B cell (primary cell): Measurements from ENCODE around the gene AK9. TPM values are rescaled to one million over a fixed set of nuclear protein-coding genes. Genes with fewer than 3 reads are reported as not detected.

Experiments used
- ATAC-seq: fragments of 200-7000 bp; cut with Tn5 transposase; one replicate; pipeline ENCODE4 v1.10.0; 2021; ENCODE audit warnings: low read depth, mild to moderate bottlenecking, moderate number of reproducible peaks, moderate library complexity
- CTCF ChIA-PET: fragments of 350-600 bp; sonication (Branson Sonifier 250); formaldehyde crosslinking; loops from one replicate; lab custom pipeline; 2021; ENCODE audit warnings: antibody characterized with exemption, inconsistent platforms; lab: Charles Lee
- POLR2A ChIA-PET: fragments of 350-600 bp; sonication (Branson Sonifier 250); formaldehyde crosslinking; loops from one replicate; lab custom pipeline; 2021; ENCODE audit warnings: antibody characterized with exemption; lab: Charles Lee
- DNase-seq: peaks from one replicate; pipeline ENCODE4 v3.0.0; 2013
- H2AFZ ChIP-seq: 2 replicates; pipeline ENCODE4 v1.6.1; 2012; ENCODE audit warnings: mild to moderate bottlenecking, low read depth, low read length; ENCODE audit not compliant: insufficient read depth, poor library complexity, severe bottlenecking
- H3K27ac ChIP-seq, 2 donors: 1 replicate in 1 of 2; 2 replicates in 1 of 2; pipeline ENCODE4 v1.5.1; 2012 to 2013; ENCODE audit warnings: low read length in 2 of 2, mild to moderate bottlenecking in 2 of 2, moderate library complexity in 1 of 2
- H3K27me3 ChIP-seq, 4 experiments: fragments of 200-600 bp in 1 of 4; sonication (generic) in 1 of 4; replicated peaks in 1 of 4; 1 replicate in 2 of 4; 2 replicates in 2 of 4; pipeline versions ENCODE4 v1.6.1 to v1.7.0; 2013 to 2016; ENCODE audit warnings: low read length in 3 of 4, mild to moderate bottlenecking in 2 of 4, mixed read lengths in 1 of 4, moderate library complexity in 1 of 4; ENCODE audit not compliant: insufficient read depth in 4 of 4, control insufficient read depth in 3 of 4; ENCODE audit errors: control extremely low read depth in 1 of 4
- H3K36me3 ChIP-seq, 2 experiments: replicated peaks in 1 of 2; 1 replicate in 1 of 2; 2 replicates in 1 of 2; pipeline versions ENCODE4 v1.6.1 to v1.7.1; 2013; ENCODE audit warnings: low read length in 1 of 2; ENCODE audit not compliant: insufficient read depth in 2 of 2, control insufficient read depth in 1 of 2; ENCODE audit errors: control extremely low read depth in 1 of 2, extremely low read depth in 1 of 2
- H3K4me1 ChIP-seq, 2 donors: fragments of 200-600 bp in 1 of 2; sonication (generic) in 1 of 2; 1 replicate in 1 of 2; 2 replicates in 1 of 2; pipeline versions ENCODE4 v1.5.1 to v1.6.1; 2013 to 2017; ENCODE audit warnings: low read length in 2 of 2; ENCODE audit not compliant: control insufficient read depth in 2 of 2, insufficient read depth in 2 of 2
- H3K4me2 ChIP-seq: replicated peaks from 2 replicates; pipeline ENCODE3; 2012; ENCODE audit warnings: mild to moderate bottlenecking, low read depth, low read length; ENCODE audit not compliant: poor library complexity, severe bottlenecking
- H3K4me3 ChIP-seq, 5 experiments: fragments of 200-600 bp in 1 of 5; sonication (generic) in 1 of 5; 1 replicate in 3 of 5; 2 replicates in 2 of 5; pipeline versions ENCODE4 v1.5.1 to v1.7.0; 2011 to 2016; ENCODE audit warnings: low read length in 4 of 5, mild to moderate bottlenecking in 4 of 5, low read depth in 2 of 5, control low read depth in 1 of 5, moderate library complexity in 1 of 5; ENCODE audit not compliant: insufficient read depth in 1 of 5; ENCODE audit errors: control extremely low read depth in 1 of 5, extremely low read depth in 1 of 5
- H3K79me2 ChIP-seq: fragments of 200-600 bp; sonication (generic); one replicate; pipeline ENCODE4 v1.6.0; 2016; ENCODE audit warnings: low read length; ENCODE audit not compliant: control insufficient read depth, insufficient read depth
- H3K9ac ChIP-seq: fragments of 200-600 bp; sonication (generic); 2 replicates; pipeline ENCODE4 v1.6.1; 2017; ENCODE audit warnings: mild to moderate bottlenecking, low read length, moderate library complexity
- H3K9me3 ChIP-seq, 3 donors: one replicate each; pipeline versions ENCODE4 v1.6.1 to v1.7.1; 2013; ENCODE audit warnings: low read length in 2 of 3; ENCODE audit not compliant: control insufficient read depth in 2 of 3, insufficient read depth in 1 of 3; ENCODE audit errors: control extremely low read depth in 1 of 3
- H4K20me1 ChIP-seq: 2 replicates; pipeline ENCODE4 v1.6.0; 2012; ENCODE audit warnings: mild to moderate bottlenecking, low read length; ENCODE audit not compliant: insufficient read depth, control insufficient read depth, poor library complexity, severe bottlenecking
- H3K27ac Mint-ChIP-seq: one replicate; pipeline ENCODE4 v1.8.0; 2021; ENCODE audit warnings: mixed read lengths
- H3K27me3 Mint-ChIP-seq: one replicate; pipeline ENCODE4 v1.8.0; 2021; ENCODE audit warnings: mixed read lengths
- H3K4me1 Mint-ChIP-seq: one replicate; pipeline ENCODE4 v1.8.0; 2021; ENCODE audit warnings: mixed read lengths
- H3K4me3 Mint-ChIP-seq: one replicate; pipeline ENCODE4 v1.8.0; 2021; ENCODE audit warnings: mixed read lengths
- H3K9me3 Mint-ChIP-seq: one replicate; pipeline ENCODE4 v1.8.0; 2022; ENCODE audit warnings: mixed read lengths; ENCODE audit not compliant: insufficient read depth
- CTCF ChIP-seq: fragments of 200-600 bp; IDR thresholded peaks from one replicate; pipeline ENCODE4 v1.8.0; 2022; ENCODE audit warnings: antibody characterized with exemption, mild to moderate bottlenecking
- EZH2 ChIP-seq: IDR thresholded peaks from 2 replicates; pipeline ENCODE4 v1.6.1; 2012; ENCODE audit warnings: borderline replicate concordance, low read depth, mild to moderate bottlenecking, moderate library complexity, low read length; ENCODE audit not compliant: insufficient read depth, poor library complexity, severe bottlenecking
- WGBS: methylation state at CpG from one replicate; pipeline ENCODE4 v1.1.5; 2013; ENCODE audit warnings: missing lambda C conversion rate; ENCODE audit not compliant: insufficient coverage; 5-methylcytosine and 5-hydroxymethylcytosine counted together
- intact Hi-C: fragments of 100-400 bp; cut with micrococcal nuclease; formaldehyde crosslinking; loops from one replicate; pipeline ENCODE4 v1.10.0; 2022
- polyA plus RNA-seq: library from polyadenylated mRNA; depleted of rRNA; stranded (reverse); fragments of >200 nt; gene quantifications from 2 replicates; pipeline ENCODE4 v1.2.3, GENCODE V29; 2012
- total RNA-seq, 2 donors: library from RNA; stranded (reverse); fragments of 120-200 nt in 1 of 2; gene quantifications; 1 replicate in 1 of 2; 2 replicates in 1 of 2; pipeline versions ENCODE4 v1.2.3 to v1.2.4, GENCODE V29; 2013 to 2022

The AK9 gene
- total and polyA plus RNA-seq, 2 donors (not counting 1 experiment from before 2014, with no cell fraction given) = 6.4 to 26.5 TPM

DNA sequence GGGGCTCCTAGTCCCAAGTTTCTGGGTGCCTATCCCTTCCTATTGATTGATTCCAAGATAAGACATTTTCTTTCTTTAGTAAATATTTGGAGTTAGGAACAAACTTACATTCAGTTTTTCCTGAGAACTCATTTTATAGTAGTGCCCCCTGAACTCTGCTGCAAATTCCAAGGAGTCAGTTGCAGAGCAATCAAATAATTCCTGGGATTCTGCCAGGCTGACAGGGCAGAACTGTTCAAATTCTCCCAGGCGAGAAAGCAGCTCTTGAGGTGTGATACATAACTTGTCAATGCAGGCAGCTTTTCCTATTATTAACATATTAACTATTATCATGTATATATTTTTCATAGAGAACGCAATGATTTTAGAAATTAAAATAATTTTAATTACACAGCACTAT is 192.1 kb downstream of the AK9 start:
- ChIA-PET POLR2A (no interaction called here), CTCF (no interaction called here)
- peaks cover 2 to 4% of the 10 kb centered on the region in 2 donors for H3K4me1 ChIP-seq
- no peaks in the 10 kb centered on the region for H3K36me3 ChIP-seq
- no peaks in the 10 kb centered on the region for H3K79me2 ChIP-seq
- H3K9ac ChIP-seq = no peak overlapping the region
- TF ChIP-seq EZH2 (no peak), CTCF (no peak)
- no peaks in the 10 kb centered on the region for H3K9me3 ChIP-seq
- no peak overlapping the region for H2AFZ ChIP-seq
- H3K9me3 Mint-ChIP-seq = no peaks in the 10 kb centered on the region
- H3K4me2 ChIP-seq = no peak overlapping the region
- DNase-seq (no peak), ATAC-seq (no peak)
- WGBS = no CpG with 5 or more reads among the region's 2 CpGs
- peaks cover 2% of the 10 kb centered on the region for H3K4me1 Mint-ChIP-seq
- H3K4me3 ChIP-seq = no peak overlapping the region
- no peak overlapping the region for H3K27ac ChIP-seq
- H3K27me3 ChIP-seq = no peaks in the 10 kb centered on the region
- intact Hi-C loops = no loop called here
- H3K27ac Mint-ChIP-seq = no peak overlapping the region
- no peak overlapping the region for H3K4me3 Mint-ChIP-seq
- no peaks in the 10 kb centered on the region for H4K20me1 ChIP-seq
- peaks cover 3% of the 10 kb centered on the region for H3K27me3 Mint-ChIP-seq

DNA sequence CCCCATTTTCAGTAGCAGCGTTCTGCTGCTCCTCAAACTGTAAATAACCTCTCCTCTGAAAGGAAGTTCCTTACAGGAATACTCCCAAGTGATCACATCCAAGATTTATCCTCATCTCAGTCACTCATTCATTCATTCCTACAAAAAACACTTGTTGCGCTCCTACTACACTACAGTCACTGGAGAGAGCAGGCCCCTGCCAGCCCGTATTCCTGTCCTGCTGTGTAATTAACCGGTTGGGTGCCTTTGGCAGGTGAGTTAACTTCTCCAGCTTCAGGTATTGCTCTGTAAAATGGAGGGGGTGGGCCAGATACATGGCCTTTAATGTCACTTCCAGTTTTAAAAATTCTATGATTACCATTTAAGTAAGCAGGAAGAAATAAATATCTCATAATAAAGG is 192.9 kb downstream of the AK9 start:
- no peak overlapping the region for H3K4me2 ChIP-seq
- H3K4me3 ChIP-seq = no peak overlapping the region
- no peaks in the 10 kb centered on the region for H3K79me2 ChIP-seq
- Mint-ChIP-seq H3K4me3 (no peak overlapping the region), H3K27me3 (peaks cover 3% of the 10 kb centered on the region), H3K4me1 (peaks cover 10% of the 10 kb centered on the region), H3K9me3 (no peaks in the 10 kb centered on the region), H3K27ac (no peak overlapping the region)
- H3K9ac ChIP-seq = no peak overlapping the region
- DNase-seq = no peak
- H3K9me3 ChIP-seq = no peaks in the 10 kb centered on the region
- H3K27ac ChIP-seq = no peak overlapping the region
- intact Hi-C loops = no loop called here
- WGBS = 96% methylated on average over 2 of the region's 4 CpGs
- TF ChIP-seq EZH2 (no peak), CTCF (no peak)
- ATAC-seq = no peak
- CTCF ChIA-PET = no interaction called here
- POLR2A ChIA-PET = no interaction called here
- no peaks in the 10 kb centered on the region for H3K27me3 ChIP-seq
- no peaks in the 10 kb centered on the region for H3K36me3 ChIP-seq
- peaks cover 5 to 10% of the 10 kb centered on the region in 2 donors for H3K4me1 ChIP-seq
- H4K20me1 ChIP-seq = no peaks in the 10 kb centered on the region
- no peak overlapping the region for H2AFZ ChIP-seq
